Activated CD4-positive, alpha-beta T cell treated with anti-CD3 and anti-CD28 coated beads for 4 hours (primary cell): ENCODE results near the gene PLXNA2.

Experiments
- DNase-seq, 2 donors: peaks; one replicate each; pipeline ENCODE4 v3.0.0-alpha.2; 2020

Gene PLXNA2

GRCh38 chr1:208222376-208223126 lies 21.6 kb downstream of the PLXNA2 start:
- no peak for DNase-seq

DNA sequence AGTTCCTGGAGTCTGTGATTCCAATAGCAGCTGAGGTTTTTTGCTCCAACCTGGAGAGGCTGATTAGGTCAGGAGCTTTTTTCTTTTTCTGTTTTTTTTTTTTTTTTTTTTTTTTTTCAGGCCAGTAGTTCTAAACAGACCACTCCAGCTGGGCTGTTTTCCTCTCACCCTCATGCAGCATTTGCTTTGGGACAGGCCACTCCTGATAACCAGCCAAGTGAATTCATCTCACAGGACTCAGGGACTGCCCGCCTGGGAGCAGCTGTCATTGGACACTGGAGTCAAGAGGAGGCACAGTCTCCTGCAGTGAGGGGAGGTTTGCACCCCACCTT lies 22.9 kb downstream of the PLXNA2 start:
- DNase-seq: no peak

GRCh38 chr1:208219659-208220282 lies 24.4 kb downstream of the PLXNA2 start:
- DNase-seq: no peak

GRCh38 chr1:208219098-208219658 lies 25.0 kb downstream of the PLXNA2 start:
- DNase-seq: no peak

- no peak for DNase-seq
These were observed 25.7 kb downstream of the PLXNA2 start for GRCh38 chr1:208218237-208219097.

- no peak for DNase-seq
These were observed 26.4 kb downstream of the PLXNA2 start for GRCh38 chr1:208217781-208218180.

DNA sequence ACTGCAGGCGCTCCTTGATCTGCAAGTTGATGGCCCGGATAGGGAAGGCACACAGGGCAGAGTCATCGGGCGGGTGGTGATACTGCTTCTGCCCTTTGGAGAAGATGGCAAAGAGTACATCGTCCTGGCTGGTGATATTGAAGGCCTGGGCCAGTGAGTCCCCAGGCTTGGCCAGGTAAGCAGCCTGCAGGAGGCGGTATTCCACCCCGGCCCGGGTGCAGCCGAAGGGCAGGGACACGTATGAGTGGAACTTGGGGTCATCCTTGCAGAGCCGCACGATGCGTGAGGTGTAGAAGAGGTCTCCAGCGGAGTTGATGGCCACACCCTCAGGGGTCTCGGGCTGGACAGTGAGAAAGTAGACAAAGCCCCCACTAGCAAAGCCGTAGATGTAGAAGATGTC lies 27.4 kb downstream of the PLXNA2 start:
- no peak for DNase-seq

- DNase-seq: no peak
These were observed 28.1 kb downstream of the PLXNA2 start for GRCh38 chr1:208216062-208216461.

- no peak for DNase-seq
These were observed 28.8 kb downstream of the PLXNA2 start for GRCh38 chr1:208215393-208215792.

DNA sequence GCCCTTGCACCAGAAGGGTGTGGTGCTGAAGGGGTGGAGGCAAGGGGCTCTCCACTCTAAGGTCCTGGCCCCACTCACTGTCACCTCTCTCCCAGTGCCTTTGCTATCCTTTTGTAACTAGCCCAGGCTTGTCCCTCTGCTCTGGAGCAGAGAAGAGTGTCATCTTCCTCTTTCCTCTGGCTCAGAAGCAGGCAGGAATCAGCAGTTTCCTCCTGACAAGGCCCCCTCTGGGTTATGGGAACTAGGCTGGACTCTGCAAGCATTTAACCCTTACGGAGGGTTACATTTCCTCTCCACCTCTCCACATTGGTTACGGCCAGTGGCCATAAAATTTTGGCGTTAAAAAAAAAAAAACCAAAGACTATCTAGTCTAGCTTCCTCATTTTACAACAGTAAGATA lies 30.4 kb downstream of the PLXNA2 start:
- no peak for DNase-seq

GRCh38 chr1:208212893-208213292 lies 31.3 kb downstream of the PLXNA2 start:
- DNase-seq: no peak

- DNase-seq: no peak
These were observed 32.0 kb downstream of the PLXNA2 start for GRCh38 chr1:208211921-208212843.

- DNase-seq: no peak
These were observed 34.1 kb downstream of the PLXNA2 start for GRCh38 chr1:208209896-208210589.

DNA sequence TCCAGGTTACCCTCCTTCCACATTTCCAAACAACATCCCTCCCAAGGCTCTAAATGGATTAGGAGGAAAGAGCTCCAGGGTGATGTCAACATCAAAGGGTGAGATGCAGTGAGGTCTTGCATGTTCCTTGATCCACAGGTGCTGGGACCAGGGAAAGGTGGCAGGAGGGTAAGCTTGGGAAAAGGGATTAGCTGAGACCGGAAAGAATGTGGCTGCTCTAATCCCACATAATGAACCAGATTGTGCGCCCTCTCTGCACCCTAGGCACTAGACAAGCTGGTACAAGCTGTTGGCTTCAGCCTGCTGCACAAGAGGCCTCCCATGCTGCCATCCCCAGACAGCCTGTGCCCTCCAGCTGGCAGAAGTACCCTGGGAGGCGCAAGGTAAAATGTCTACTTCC lies 34.9 kb downstream of the PLXNA2 start:
- DNase-seq: no peak

DNA sequence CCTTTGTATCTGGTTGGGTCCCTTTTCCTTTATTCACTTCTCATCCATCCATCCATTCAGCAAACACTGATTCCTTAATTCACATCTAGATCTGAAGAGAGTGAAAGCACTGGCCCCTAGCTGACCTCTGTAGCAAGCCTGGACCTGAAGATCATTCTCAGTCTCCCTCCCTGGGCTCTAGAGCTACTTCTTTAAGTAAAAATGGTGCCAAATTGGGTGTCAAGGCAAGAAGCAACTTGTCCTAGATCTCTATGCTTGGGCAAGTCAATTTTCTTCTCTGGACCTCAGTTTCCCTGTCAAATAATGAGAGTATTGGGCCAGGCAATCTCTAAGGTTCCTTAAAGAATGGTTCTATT lies 36.1 kb downstream of the PLXNA2 start:
- no peak for DNase-seq

DNA sequence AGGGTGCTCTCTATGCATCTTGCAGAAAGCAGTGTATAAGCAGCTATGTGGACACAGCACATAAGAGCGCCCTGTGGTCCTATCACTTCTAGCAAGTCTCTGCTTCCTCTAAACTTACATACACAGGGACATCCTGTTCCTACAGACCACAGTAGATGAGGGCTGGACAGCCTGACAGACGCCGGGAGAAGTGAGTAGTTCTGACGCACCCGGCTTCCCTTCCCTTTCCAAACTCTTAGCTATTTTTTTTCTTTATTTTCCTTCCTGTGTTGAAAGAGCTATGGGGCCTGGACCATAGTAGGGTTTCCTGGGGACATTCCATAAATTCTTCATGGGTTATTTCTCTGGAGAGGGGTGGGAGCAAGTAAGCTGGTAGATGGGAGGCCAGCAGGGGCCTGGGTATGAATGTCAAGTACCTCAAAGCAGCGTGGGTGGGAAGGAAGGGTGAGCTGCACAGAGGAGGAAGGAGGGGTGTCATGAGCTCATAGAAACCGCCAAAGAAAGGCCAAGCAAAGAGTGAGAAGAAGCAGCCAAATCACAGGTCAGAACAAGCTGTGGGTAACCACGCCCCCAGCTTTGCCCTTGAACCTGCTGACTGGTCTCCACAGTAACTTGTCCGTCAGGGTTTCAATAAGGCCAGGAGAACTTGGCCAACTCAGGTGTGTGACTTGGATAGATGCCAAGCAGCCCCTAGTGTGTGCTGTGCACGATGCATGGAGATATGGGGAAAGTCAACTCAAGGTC lies 36.6 kb downstream of the PLXNA2 start:
- no peak for DNase-seq

DNA sequence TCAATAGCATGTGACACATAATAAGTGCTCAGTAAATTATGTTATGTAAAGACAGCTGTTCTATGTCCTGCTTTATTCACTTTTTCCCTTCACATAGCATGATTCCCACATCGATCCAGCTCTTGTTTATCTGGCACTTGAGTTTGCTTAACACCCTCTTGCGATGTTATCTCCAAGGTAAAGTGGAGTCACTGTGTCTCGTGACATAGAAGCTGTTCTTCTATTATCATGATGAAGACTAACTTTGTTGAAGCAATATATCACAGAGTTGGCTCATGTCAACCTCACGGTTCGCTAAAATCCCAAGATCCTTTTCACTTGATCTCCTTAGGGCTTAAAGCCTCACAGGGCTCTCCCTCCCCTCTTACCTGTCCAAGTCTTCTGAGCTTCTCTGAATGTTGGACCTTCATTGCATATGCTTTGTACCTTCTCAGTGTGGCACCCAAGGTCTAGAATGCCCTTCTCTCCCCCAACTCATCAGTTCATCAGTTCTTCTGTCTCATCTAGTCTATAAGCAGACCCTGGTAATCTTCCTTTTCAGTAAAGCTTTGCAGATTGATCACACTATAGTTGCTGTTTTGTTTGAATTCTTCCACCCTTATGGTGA lies 38.0 kb downstream of the PLXNA2 start:
- no peak for DNase-seq

DNA sequence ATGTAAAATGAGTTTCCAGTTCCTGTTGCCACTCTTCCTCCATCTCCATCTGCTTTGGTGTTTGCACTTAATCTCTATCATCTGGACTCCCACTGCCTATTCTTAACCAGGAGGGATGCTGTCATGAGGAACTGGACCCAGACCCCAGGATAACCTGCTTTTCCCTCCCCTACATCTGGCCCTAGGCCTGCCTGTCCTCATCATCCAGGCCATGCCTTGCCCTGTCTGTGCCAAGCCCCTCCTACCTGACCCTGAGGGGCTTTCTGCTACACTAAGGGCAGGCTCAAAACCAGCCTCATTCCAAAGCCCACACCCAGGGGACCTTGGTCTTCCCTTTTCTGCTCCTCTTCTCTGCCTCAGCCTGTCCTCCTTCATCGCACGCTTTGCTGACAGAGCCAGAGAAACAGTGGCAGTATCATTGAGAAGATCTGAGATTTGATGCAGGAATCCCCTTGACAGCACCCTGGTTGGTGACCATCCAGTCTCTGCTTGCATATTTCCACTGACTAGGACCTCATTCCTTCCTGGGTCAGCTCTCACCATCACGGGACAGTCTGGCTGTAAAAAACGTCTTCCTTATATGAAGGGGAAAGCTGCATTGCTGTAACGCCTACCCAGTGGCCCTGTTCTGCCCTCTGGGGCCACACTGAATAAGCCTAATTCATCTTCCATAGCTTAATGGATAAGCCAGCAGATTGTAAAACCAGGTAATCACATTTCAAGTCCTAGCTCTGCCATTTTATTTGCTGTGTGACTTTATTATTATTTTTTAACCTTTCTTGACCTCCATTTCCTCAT lies 38.8 kb downstream of the PLXNA2 start:
- DNase-seq: no peak

- no peak for DNase-seq
These were observed 39.4 kb downstream of the PLXNA2 start for GRCh38 chr1:208204779-208205178.
